ENCODE data around the gene OTOP1.
"Not testable (repeated sequence)": the region's sequence is repeated elsewhere in the genome, so short reads cannot be mapped to it uniquely, and the experiment has no call there.

The OTOP1 gene

GRCh38 chr4:4164532-4165173, 62.1 kb downstream of the OTOP1 start:
- not testable (repeated sequence) for H2BK5ac ChIP-seq (ENCODE audit: low read length); H3K27ac ChIP-seq (ENCODE audit: low read depth, low read length); H2BK15ac ChIP-seq (replicated peaks; ENCODE audit: low read depth); H3K27me3 ChIP-seq (ENCODE audit: insufficient read depth, low read length, poor library complexity); H3K4me1 ChIP-seq (ENCODE audit: control insufficient read depth, low read depth, low read length); H3K18ac ChIP-seq (ENCODE audit: low read length); H3K4me3 ChIP-seq (ENCODE audit: low read length); H2BK120ac ChIP-seq (ENCODE audit: low read depth, low read length); H3K36me3 ChIP-seq (ENCODE audit: control insufficient read depth, insufficient read depth, low read length); H4K5ac ChIP-seq (ENCODE audit: low read length); DNase-seq; H3K79me2 ChIP-seq (ENCODE audit: control insufficient read depth, insufficient read depth, low read length); H3K9ac ChIP-seq (ENCODE audit: low read length); H3K23ac ChIP-seq (ENCODE audit: low read length); H2AK5ac ChIP-seq (ENCODE audit: low read length); H4K8ac ChIP-seq (ENCODE audit: low read depth, low read length); H3K79me1 ChIP-seq (ENCODE audit: low read length); H3K4me2 ChIP-seq (ENCODE audit: low read length); H3K56ac ChIP-seq (ENCODE audit: low read length); H3K4ac ChIP-seq (ENCODE audit: low read depth, low read length)
- 100% methylated on average over 3 of the region's 18 CpGs for WGBS (ENCODE audit: extremely low coverage, insufficient coverage, low lambda C conversion rate)

- H2BK120ac ChIP-seq (ENCODE audit: low read depth, low read length); H3K9ac ChIP-seq (ENCODE audit: low read length); H3K4me3 ChIP-seq (ENCODE audit: low read length); H3K27ac ChIP-seq (ENCODE audit: low read depth, low read length); H3K4ac ChIP-seq (ENCODE audit: low read depth, low read length); H3K36me3 ChIP-seq (ENCODE audit: control insufficient read depth, insufficient read depth, low read length); H3K4me1 ChIP-seq (ENCODE audit: control insufficient read depth, low read depth, low read length); H3K27me3 ChIP-seq (ENCODE audit: insufficient read depth, low read length, poor library complexity); H3K23ac ChIP-seq (ENCODE audit: low read length); H3K79me1 ChIP-seq (ENCODE audit: low read length); H2AK5ac ChIP-seq (ENCODE audit: low read length); H3K18ac ChIP-seq (ENCODE audit: low read length); H4K5ac ChIP-seq (ENCODE audit: low read length); H2BK5ac ChIP-seq (ENCODE audit: low read length); H3K4me2 ChIP-seq (ENCODE audit: low read length); H3K56ac ChIP-seq (ENCODE audit: low read length); H4K8ac ChIP-seq (ENCODE audit: low read depth, low read length); H3K79me2 ChIP-seq (ENCODE audit: control insufficient read depth, insufficient read depth, low read length); H2BK15ac ChIP-seq (replicated peaks; ENCODE audit: low read depth): not testable (repeated sequence)
- peak; percentile 69 for DNase-seq
- WGBS (ENCODE audit: extremely low coverage, insufficient coverage, low lambda C conversion rate) = no CpG with 5 or more reads among the region's 7 CpGs
These were observed 64.5 kb downstream of the OTOP1 start for GRCh38 chr4:4162186-4162585.

GRCh38 chr4:4160956-4161665, 65.6 kb downstream of the OTOP1 start:
- H2BK15ac ChIP-seq (replicated peaks; ENCODE audit: low read depth); H3K27ac ChIP-seq (ENCODE audit: low read depth, low read length); H3K27me3 ChIP-seq (ENCODE audit: insufficient read depth, low read length, poor library complexity); H2BK5ac ChIP-seq (ENCODE audit: low read length); H4K5ac ChIP-seq (ENCODE audit: low read length); H4K8ac ChIP-seq (ENCODE audit: low read depth, low read length); H3K4me2 ChIP-seq (ENCODE audit: low read length); H3K18ac ChIP-seq (ENCODE audit: low read length); H3K56ac ChIP-seq (ENCODE audit: low read length); H3K4me1 ChIP-seq (ENCODE audit: control insufficient read depth, low read depth, low read length); H2AK5ac ChIP-seq (ENCODE audit: low read length); H2BK120ac ChIP-seq (ENCODE audit: low read depth, low read length); H3K9ac ChIP-seq (ENCODE audit: low read length); H3K36me3 ChIP-seq (ENCODE audit: control insufficient read depth, insufficient read depth, low read length); H3K23ac ChIP-seq (ENCODE audit: low read length); H3K79me2 ChIP-seq (ENCODE audit: control insufficient read depth, insufficient read depth, low read length); H3K79me1 ChIP-seq (ENCODE audit: low read length); H3K4ac ChIP-seq (ENCODE audit: low read depth, low read length); H3K4me3 ChIP-seq (ENCODE audit: low read length): not testable (repeated sequence)
- WGBS (ENCODE audit: extremely low coverage, insufficient coverage, low lambda C conversion rate) = no CpG with 5 or more reads among the region's 17 CpGs
- DNase-seq = peak; percentile 35

GRCh38 chr4:4145622-4146021, 81.1 kb downstream of the OTOP1 start:
- not testable (repeated sequence) for H4K8ac ChIP-seq (ENCODE audit: low read depth, low read length); H3K27me3 ChIP-seq (ENCODE audit: insufficient read depth, low read length, poor library complexity); H2BK15ac ChIP-seq (replicated peaks; ENCODE audit: low read depth); H3K4me3 ChIP-seq (ENCODE audit: low read length); H3K27ac ChIP-seq (ENCODE audit: low read depth, low read length); H3K4ac ChIP-seq (ENCODE audit: low read depth, low read length); H3K36me3 ChIP-seq (ENCODE audit: control insufficient read depth, insufficient read depth, low read length); H4K5ac ChIP-seq (ENCODE audit: low read length); H3K18ac ChIP-seq (ENCODE audit: low read length); H3K9ac ChIP-seq (ENCODE audit: low read length); H3K23ac ChIP-seq (ENCODE audit: low read length); H3K79me1 ChIP-seq (ENCODE audit: low read length); H3K4me1 ChIP-seq (ENCODE audit: control insufficient read depth, low read depth, low read length); H2BK5ac ChIP-seq (ENCODE audit: low read length); H3K56ac ChIP-seq (ENCODE audit: low read length); H3K4me2 ChIP-seq (ENCODE audit: low read length); H2BK120ac ChIP-seq (ENCODE audit: low read depth, low read length); H2AK5ac ChIP-seq (ENCODE audit: low read length); H3K79me2 ChIP-seq (ENCODE audit: control insufficient read depth, insufficient read depth, low read length)
- no CpG with 5 or more reads among the region's 8 CpGs for whole genome bisulfite sequencing (ENCODE audit: extremely low coverage, insufficient coverage, low lambda C conversion rate)
- peak; percentile 40 for DNase-seq

GRCh38 chr4:4143376-4143775, 83.4 kb downstream of the OTOP1 start:
- WGBS (ENCODE audit: extremely low coverage, insufficient coverage, low lambda C conversion rate) = no CpG with 5 or more reads among the region's 47 CpGs
- H3K18ac ChIP-seq (ENCODE audit: low read length); H3K79me2 ChIP-seq (ENCODE audit: control insufficient read depth, insufficient read depth, low read length); H3K27me3 ChIP-seq (ENCODE audit: insufficient read depth, low read length, poor library complexity); H3K4ac ChIP-seq (ENCODE audit: low read depth, low read length); H3K23ac ChIP-seq (ENCODE audit: low read length); H3K27ac ChIP-seq (ENCODE audit: low read depth, low read length); H2BK5ac ChIP-seq (ENCODE audit: low read length); H2BK15ac ChIP-seq (replicated peaks; ENCODE audit: low read depth); H3K4me1 ChIP-seq (ENCODE audit: control insufficient read depth, low read depth, low read length); H4K8ac ChIP-seq (ENCODE audit: low read depth, low read length); DNase-seq; H2AK5ac ChIP-seq (ENCODE audit: low read length); H2BK120ac ChIP-seq (ENCODE audit: low read depth, low read length); H3K36me3 ChIP-seq (ENCODE audit: control insufficient read depth, insufficient read depth, low read length); H3K79me1 ChIP-seq (ENCODE audit: low read length); H4K5ac ChIP-seq (ENCODE audit: low read length); H3K4me3 ChIP-seq (ENCODE audit: low read length): not testable (repeated sequence)
- peak overlapping the region; percentile 44 for H3K4me2 ChIP-seq (ENCODE audit: low read length)
- H3K9ac ChIP-seq (ENCODE audit: low read length) = peak overlapping the region; percentile 34
- H3K56ac ChIP-seq (ENCODE audit: low read length) = peak overlapping the region; percentile 49

- not testable (repeated sequence) for H3K4me2 ChIP-seq (ENCODE audit: low read length); H4K5ac ChIP-seq (ENCODE audit: low read length); H2BK15ac ChIP-seq (replicated peaks; ENCODE audit: low read depth); H3K79me1 ChIP-seq (ENCODE audit: low read length); H2AK5ac ChIP-seq (ENCODE audit: low read length); H3K18ac ChIP-seq (ENCODE audit: low read length); H3K36me3 ChIP-seq (ENCODE audit: control insufficient read depth, insufficient read depth, low read length); H3K27ac ChIP-seq (ENCODE audit: low read depth, low read length); H4K8ac ChIP-seq (ENCODE audit: low read depth, low read length); H3K27me3 ChIP-seq (ENCODE audit: insufficient read depth, low read length, poor library complexity); H3K4me1 ChIP-seq (ENCODE audit: control insufficient read depth, low read depth, low read length); H3K79me2 ChIP-seq (ENCODE audit: control insufficient read depth, insufficient read depth, low read length); H2BK5ac ChIP-seq (ENCODE audit: low read length); H2BK120ac ChIP-seq (ENCODE audit: low read depth, low read length); H3K4ac ChIP-seq (ENCODE audit: low read depth, low read length); H3K23ac ChIP-seq (ENCODE audit: low read length)
- WGBS (ENCODE audit: extremely low coverage, insufficient coverage, low lambda C conversion rate) = no CpG with 5 or more reads among the region's 25 CpGs
- DNase-seq = peak; percentile 36
- H3K56ac ChIP-seq (ENCODE audit: low read length) = peak overlapping the region; percentile 44
- H3K9ac ChIP-seq (ENCODE audit: low read length) = peak overlapping the region; percentile 40
- H3K4me3 ChIP-seq (ENCODE audit: low read length) = peak overlapping the region; percentile 12
These were observed 84.0 kb downstream of the OTOP1 start for GRCh38 chr4:4142679-4143078.
